Right lung (tissue), 10 donors: ENCODE measurements around the gene RPP14. TPM values are rescaled to one million over a fixed set of nuclear protein-coding genes. Genes with fewer than 3 reads are reported as not detected.
"Not testable (repeated sequence)": the region's sequence is repeated elsewhere in the genome, so short reads cannot be mapped to it uniquely, and the experiment has no call there.

ENCODE experiments used
- DNase-seq, 2 donors: peaks; one replicate each; pipeline ENCODE4 v3.0.0-alpha.2; 2013
- long read RNA-seq, 8 donors: transcript quantifications; one replicate each; lab custom pipeline, GENCODE V29; 2026
- polyA plus RNA-seq, 5 donors: library from polyadenylated mRNA; unstranded; fragments of 120-200 nt; gene quantifications; one replicate each; pipeline versions ENCODE4 v1.2.1 to v1.2.3, GENCODE V29; 2013; ENCODE audit warnings: inconsistent platforms in 1 of 5, low replicate concordance in 1 of 5; ENCODE audit not compliant: insufficient read length in 5 of 5, insufficient read depth in 1 of 5

The RPP14 gene
- polyA plus RNA-seq, result 10 to 100 TPM; 16.1 to 21.3 (median 19.2) TPM
- long read RNA-seq, donor 1, full-length matches to known transcripts, result 10 of 10 reads
- long read RNA-seq, donor 1, partial matches to known transcripts, result 0 of 10 reads
- long read RNA-seq, donor 1, other reads (novel, unspliced or antisense), result 0 of 10 reads
- long read RNA-seq, donor 2, full-length matches to known transcripts, result 4 of 4 reads
- long read RNA-seq, donor 2, partial matches to known transcripts, result 0 of 4 reads
- long read RNA-seq, donor 2, other reads (novel, unspliced or antisense), result 0 of 4 reads
- long read RNA-seq, donor 3, full-length matches to known transcripts, result 2 of 2 reads
- long read RNA-seq, donor 3, partial matches to known transcripts, result 0 of 2 reads
- long read RNA-seq, donor 3, other reads (novel, unspliced or antisense), result 0 of 2 reads
- long read RNA-seq, donor 4, full-length matches to known transcripts, result 5 of 5 reads
- long read RNA-seq, donor 4, partial matches to known transcripts, result 0 of 5 reads
- long read RNA-seq, donor 4, other reads (novel, unspliced or antisense), result 0 of 5 reads
- long read RNA-seq, donor 5, full-length matches to known transcripts, result 7 of 7 reads
- long read RNA-seq, donor 5, partial matches to known transcripts, result 0 of 7 reads
- long read RNA-seq, donor 5, other reads (novel, unspliced or antisense), result 0 of 7 reads
- long read RNA-seq, donor 6, full-length matches to known transcripts, result 11 of 11 reads
- long read RNA-seq, donor 6, partial matches to known transcripts, result 0 of 11 reads
- long read RNA-seq, donor 6, other reads (novel, unspliced or antisense), result 0 of 11 reads
- long read RNA-seq, donor 7, full-length matches to known transcripts, result 9 of 9 reads
- long read RNA-seq, donor 7, partial matches to known transcripts, result 0 of 9 reads
- long read RNA-seq, donor 7, other reads (novel, unspliced or antisense), result 0 of 9 reads
- long read RNA-seq, donor 8, full-length matches to known transcripts, result 1 of 1 reads
- long read RNA-seq, donor 8, partial matches to known transcripts, result 0 of 1 reads
- long read RNA-seq, donor 8, other reads (novel, unspliced or antisense), result 0 of 1 reads

DNA sequence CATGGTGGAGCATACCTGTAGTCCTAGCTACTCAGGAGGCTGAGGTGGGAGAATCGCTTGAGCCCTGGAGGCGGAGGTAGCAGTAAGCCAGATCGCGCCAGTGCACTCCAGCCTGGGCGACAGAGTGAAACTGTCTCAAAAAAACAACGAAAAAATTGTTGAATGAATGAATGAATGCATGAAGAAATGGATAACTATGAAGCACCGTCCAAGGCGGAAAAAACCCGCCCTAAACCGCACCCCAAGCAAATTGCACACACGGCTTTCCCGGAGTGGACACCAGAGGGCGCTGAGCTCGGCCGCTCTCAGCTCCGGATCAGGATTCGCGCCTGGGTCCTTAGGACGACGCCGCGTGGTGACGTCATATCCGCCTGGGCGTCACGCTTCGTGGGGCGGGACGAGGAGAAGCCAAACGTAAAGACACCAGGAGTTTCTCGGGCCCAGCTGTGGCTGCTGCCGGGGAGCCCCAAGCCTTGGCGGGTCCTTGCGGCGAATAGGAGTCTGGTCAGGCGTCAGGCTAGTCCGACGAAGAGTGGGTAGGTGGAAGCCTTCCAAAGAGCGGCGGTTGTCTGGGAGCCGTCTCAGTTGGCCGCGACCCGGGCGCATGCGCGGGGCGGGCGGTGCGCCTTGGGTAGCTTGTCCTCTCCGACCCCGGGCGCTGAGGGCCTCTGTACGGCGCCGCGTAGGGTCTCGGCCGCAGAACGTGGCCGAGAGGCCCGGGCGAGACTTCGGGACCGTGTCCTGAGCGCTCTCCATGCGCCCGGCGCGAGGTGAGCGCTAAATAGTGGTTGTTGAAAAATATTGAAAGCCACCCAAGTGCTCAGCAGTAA lies at the start of gene RPP14, which contains the start of gene HTD2:
Gene RPP14, plus strand, starts transcription at position 364 of the 830 bp plus-strand sequence. CDS start 4,085 bp downstream, outside the sequence.
Gene HTD2, plus strand, starts transcription at position 639 of the 830 bp plus-strand sequence. CDS start 11,094 bp downstream, outside the sequence.
- DNase-seq, result peak; percentile 98 to 99

GRCh38 chr3:58256511-58256910 lies 49.5 kb upstream of the RPP14 start:
- no peak for DNase-seq

DNA sequence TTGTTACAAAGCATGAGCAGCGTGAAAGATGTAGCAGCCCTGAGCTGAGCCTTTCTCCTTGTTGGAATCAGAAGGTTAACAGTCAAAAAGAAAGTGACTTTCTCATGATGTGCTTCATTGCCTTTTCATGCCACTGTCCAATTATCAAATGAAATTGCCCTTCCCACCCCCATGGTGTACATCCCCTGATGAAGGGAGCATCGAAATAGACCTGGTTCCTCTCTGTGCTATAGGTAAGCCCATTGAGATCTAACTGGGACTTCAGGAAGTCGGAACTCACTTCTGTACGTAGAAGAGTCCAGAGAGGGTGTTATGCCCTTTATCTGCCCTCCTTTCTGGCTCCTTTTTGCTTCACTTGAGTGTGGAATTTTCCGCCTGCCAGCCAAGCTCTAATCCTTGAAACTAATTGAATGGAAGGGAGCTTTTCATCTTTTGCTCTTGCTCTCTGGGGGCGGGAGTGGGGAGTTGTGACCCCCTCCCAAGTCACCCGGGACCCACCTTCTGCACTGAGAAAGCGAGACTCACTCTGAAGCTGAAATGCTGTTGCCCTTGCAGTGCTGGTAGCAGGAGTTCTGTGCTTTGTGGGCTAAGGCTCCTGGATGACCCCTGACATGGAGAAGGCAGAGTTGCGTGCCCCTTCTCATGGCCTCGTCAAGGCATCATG lies 47.5 kb upstream of the RPP14 start:
- no peak for DNase-seq

DNA sequence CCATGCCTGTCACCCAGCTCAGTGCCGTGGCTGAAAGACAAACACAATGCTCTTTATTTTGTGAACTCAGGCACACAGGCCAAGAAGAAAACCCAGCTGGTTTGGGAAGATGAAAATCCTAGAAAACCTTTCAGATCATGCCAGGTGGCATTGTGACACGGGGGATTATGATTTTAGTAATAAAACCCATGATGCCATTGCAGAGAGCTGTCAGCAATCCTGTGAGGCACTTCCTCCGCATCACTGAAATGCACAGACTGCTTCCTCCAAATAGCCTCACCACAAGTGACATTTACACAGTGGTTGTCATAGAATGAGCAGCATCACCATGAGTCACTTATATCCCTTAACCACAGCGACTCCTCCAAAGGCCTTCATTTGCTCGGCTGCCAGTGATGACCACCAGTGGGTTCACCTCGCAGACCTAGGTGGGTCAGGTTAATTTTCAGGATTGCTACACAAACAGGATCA lies 45.7 kb upstream of the RPP14 start:
- no peak for DNase-seq

DNA sequence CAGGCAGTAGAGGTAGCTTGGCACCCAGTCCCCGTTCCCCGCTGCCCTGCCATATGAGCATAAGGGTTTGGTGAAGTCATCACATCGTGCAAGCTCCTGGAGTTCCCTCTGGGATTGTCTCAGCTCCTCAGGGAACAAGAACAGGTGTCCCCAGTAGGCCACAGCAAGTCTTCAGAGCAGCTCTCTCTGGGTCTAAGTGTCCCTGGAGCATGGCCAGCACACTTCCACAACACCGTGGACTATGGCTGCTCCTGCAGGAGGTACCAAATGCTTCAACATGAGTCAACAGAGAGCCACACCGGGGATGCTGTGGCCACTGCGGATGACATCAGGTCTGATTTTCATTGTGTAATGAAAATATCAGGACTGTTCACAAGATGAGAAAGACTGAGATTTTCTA lies 45.3 kb upstream of the RPP14 start:
- DNase-seq, result no peak

- no peak for DNase-seq
Observed at GRCh38 chr3:58261954-58262666, 43.9 kb upstream of the RPP14 start.

DNA sequence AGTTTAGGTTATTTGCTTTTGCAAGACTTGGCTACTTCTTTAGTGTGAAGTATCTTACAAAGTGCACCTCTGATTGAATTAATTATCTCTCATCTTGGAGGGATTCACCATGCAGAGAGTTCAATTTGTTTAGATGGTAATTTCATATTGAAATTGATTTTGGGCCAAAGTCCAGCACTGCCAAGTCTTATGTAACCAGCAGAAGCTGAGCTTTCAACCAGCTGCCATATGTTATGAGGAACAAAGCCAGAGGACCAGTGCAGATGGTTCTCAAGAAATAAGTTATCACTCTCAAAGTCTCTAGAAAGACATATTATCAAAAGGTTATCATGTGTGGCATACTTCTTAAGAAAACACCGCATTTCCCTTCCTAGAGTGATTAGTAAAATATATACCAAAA lies 39.5 kb upstream of the RPP14 start:
- peak; percentile 15 to 34 for DNase-seq

DNA sequence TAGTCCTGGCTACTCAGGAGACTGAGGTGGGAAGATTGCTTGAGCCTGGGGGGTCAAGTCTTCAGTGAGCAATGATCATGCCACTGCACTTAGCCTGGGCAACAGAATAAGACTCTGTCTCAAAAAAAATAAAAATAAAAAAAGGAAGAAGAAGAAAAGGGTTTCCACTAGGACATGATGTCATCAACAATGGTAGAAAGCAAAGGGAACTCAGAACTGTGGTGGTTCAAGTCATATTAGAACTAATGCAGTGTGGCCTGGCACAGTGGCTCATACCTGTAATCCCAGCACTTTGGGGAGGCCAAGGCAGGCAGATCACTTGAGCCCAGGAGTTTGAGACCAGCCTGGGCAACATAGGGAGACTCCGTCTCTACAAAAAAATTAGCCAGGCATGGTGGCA lies 38.5 kb upstream of the RPP14 start:
- DNase-seq, result not testable (repeated sequence)

GRCh38 chr3:58269356-58269755 lies 36.7 kb upstream of the RPP14 start:
- no peak for DNase-seq

DNA sequence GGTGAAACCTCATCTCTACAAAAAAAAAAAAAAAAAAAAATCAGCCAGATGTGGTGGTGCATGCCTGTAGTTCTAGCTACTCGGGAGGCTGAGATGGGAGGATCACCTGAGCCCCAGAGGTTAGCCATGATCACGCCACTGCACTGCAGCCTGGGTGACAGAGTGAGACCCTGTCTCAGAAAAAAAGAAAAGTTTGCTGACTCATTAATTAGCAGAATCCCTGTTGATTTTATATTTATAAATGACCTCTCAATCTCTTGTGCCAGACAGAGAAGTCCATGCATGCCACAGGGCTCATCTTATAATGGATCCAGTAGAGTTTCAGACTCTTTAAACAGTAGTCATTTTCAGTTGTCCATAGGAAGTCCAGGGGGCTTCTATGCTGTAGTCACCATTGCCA lies 35.6 kb upstream of the RPP14 start:
- DNase-seq, result no peak

- no peak for DNase-seq
Observed at GRCh38 chr3:58271901-58272501, 34.0 kb upstream of the RPP14 start.

GRCh38 chr3:58272891-58273290 lies 33.2 kb upstream of the RPP14 start:
- DNase-seq, result no peak

GRCh38 chr3:58273362-58273761 lies 32.7 kb upstream of the RPP14 start:
- DNase-seq, result not testable (repeated sequence)

- no peak for DNase-seq
Observed at GRCh38 chr3:58274027-58274614, 31.9 kb upstream of the RPP14 start.

GRCh38 chr3:58281069-58281468 lies 25.0 kb upstream of the RPP14 start:
- DNase-seq, result no peak

- DNase-seq, result no peak
Observed at GRCh38 chr3:58285334-58285733, 20.7 kb upstream of the RPP14 start.

GRCh38 chr3:58287354-58287753 lies 18.7 kb upstream of the RPP14 start:
- DNase-seq, result no peak

DNA sequence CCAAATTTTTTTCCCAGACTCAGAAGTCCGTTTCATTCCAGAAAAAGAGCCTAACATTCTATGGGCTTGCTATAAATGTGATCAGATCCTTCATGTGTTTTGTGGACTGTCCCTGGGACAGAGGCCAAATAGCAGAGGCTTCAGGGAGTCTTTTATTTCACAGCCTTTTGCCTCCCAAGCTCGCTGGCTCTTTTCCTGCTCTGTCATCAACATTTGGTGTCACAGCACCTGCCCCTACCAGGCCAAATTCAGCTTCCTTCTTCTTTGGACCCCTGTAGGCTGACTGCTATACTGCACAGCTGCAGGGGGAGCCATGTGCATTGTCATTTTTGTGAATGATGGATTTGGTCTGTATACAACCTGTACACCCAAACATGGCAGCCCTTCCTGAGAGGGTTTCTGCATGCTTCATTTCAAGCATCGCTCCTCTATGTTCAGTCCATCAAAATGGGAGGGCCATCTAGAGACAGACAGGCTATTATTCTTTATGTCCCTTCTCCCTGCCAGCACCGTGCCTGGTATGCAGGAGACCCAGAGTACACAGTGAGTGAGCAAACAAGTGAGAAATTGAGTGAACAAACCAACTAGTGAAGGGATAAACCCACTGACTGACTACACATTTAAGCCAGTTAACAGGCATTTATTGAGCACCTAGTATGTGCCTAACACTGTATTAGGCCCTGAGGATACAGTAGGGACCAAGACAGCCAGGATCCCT lies 17.9 kb upstream of the RPP14 start:
- no peak for DNase-seq
